ENCODE measurements around the gene KIDINS220.

Gene KIDINS220

GRCh38 chr2:8876628-8877027 lies 39.2 kb upstream of the KIDINS220 start:
- no peaks in the 10 kb centered on the region for H3K9me3 ChIP-seq (ENCODE audit: insufficient read depth, low read depth, low read length)
- no peak overlapping the region for H3K4me3 ChIP-seq (ENCODE audit: low read depth, low read length)
- no peak overlapping the region for H4K8ac ChIP-seq (ENCODE audit: low read depth, low read length)
- H3K4me1 ChIP-seq (ENCODE audit: control insufficient read depth in 1 of 2, insufficient read depth in 2 of 2, low read length in 2 of 2), result no peaks in the 10 kb centered on the region
- H3K79me1 ChIP-seq (ENCODE audit: low read length), result no peaks in the 10 kb centered on the region
- no peak overlapping the region for H2AK5ac ChIP-seq (ENCODE audit: low read length)
- no peak overlapping the region for H2AFZ ChIP-seq (ENCODE audit: insufficient read depth, low read length, poor library complexity)
- no peak overlapping the region for H3K18ac ChIP-seq (ENCODE audit: low read length)
- no peak overlapping the region for H2BK120ac ChIP-seq (ENCODE audit: insufficient read depth, low read length, poor library complexity)
- H2BK12ac ChIP-seq (ENCODE audit: low read length), result no peak overlapping the region
- H4K91ac ChIP-seq (ENCODE audit: low read depth, low read length), result no peak overlapping the region
- no peak overlapping the region for H3K4me2 ChIP-seq (ENCODE audit: low read length)
- no peaks in the 10 kb centered on the region for H3K79me2 ChIP-seq (ENCODE audit: control insufficient read depth, insufficient read depth, low read length, poor library complexity)
- H3K27ac ChIP-seq (ENCODE audit: low read depth, low read length), result no peak overlapping the region
- H4K12ac ChIP-seq (ENCODE audit: low read depth, low read length), result no peak overlapping the region
- H3K14ac ChIP-seq (ENCODE audit: low read length), result no peak overlapping the region
- no peak overlapping the region for H3K9ac ChIP-seq (ENCODE audit: low read length)
- DNase-seq, result no peak
- H3K23ac ChIP-seq (ENCODE audit: low read length), result no peak overlapping the region
- no peaks in the 10 kb centered on the region for H3K27me3 ChIP-seq (ENCODE audit: insufficient read depth, low read length)
- no peak overlapping the region for H3K4ac ChIP-seq (ENCODE audit: low read depth, low read length)
- peaks cover 2% of the 10 kb centered on the region in 2 experiments for H3K36me3 ChIP-seq (ENCODE audit: control insufficient read depth in 1 of 2, insufficient read depth in 2 of 2, low read length in 2 of 2)
- no peak overlapping the region for H2BK5ac ChIP-seq (ENCODE audit: low read depth, low read length, poor library complexity)

DNA sequence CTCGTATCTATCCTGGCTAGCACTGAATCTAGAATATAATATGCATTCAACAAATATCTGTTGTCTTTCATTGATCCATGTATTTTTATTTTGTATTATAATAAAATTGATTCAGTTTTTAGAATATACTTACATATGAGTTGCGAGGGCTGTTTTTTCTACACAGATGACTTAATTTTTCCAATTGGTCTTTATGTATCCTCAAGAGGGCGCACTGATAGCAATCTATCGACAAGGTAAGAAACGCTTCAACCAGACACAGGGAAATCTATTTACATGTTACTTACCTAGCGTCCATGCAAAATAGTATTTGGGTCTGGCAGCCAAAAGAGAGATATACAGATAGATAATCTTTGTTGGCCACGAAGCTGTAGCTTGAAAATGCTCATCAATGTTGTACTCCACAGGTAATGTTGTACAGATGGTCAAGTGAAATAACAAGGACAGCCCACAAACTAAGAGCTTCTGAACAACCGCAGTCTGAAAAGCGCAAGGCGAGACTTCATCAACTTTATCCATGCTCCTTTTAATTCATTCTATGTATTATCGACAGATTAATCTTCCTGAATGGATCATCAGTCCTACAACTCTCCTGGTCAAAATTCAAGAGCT lies 35.5 kb upstream of the KIDINS220 start:
- Histone ChIP-seq H2AFZ (ENCODE audit: insufficient read depth, low read length, poor library complexity) (no peak overlapping the region), H3K18ac (ENCODE audit: low read length) (no peak overlapping the region), H3K4me1 (ENCODE audit: control insufficient read depth in 1 of 2, insufficient read depth in 2 of 2, low read length in 2 of 2) (no peaks in the 10 kb centered on the region), H3K27ac (ENCODE audit: low read depth, low read length) (no peak overlapping the region), H2BK5ac (ENCODE audit: low read depth, low read length, poor library complexity) (no peak overlapping the region), H2BK12ac (ENCODE audit: low read length) (no peak overlapping the region), H2AK5ac (ENCODE audit: low read length) (no peak overlapping the region), H4K8ac (ENCODE audit: low read depth, low read length) (no peak overlapping the region), H3K9me3 (ENCODE audit: insufficient read depth, low read depth, low read length) (no peaks in the 10 kb centered on the region), H3K9ac (ENCODE audit: low read length) (no peak overlapping the region), H3K27me3 (ENCODE audit: insufficient read depth, low read length) (no peaks in the 10 kb centered on the region), H3K79me1 (ENCODE audit: low read length) (no peaks in the 10 kb centered on the region), H4K91ac (ENCODE audit: low read depth, low read length) (no peak overlapping the region), H3K36me3 (ENCODE audit: control insufficient read depth in 1 of 2, insufficient read depth in 2 of 2, low read length in 2 of 2) (peaks cover 1 to 2% of the 10 kb centered on the region in 2 experiments), H3K14ac (ENCODE audit: low read length) (no peak overlapping the region), H3K23ac (ENCODE audit: low read length) (no peak overlapping the region), H3K4me2 (ENCODE audit: low read length) (no peak overlapping the region), H3K4ac (ENCODE audit: low read depth, low read length) (no peak overlapping the region), H4K12ac (ENCODE audit: low read depth, low read length) (no peak overlapping the region), H3K79me2 (ENCODE audit: control insufficient read depth, insufficient read depth, low read length, poor library complexity) (no peaks in the 10 kb centered on the region), H3K4me3 (ENCODE audit: low read depth, low read length) (no peak overlapping the region), H2BK120ac (ENCODE audit: insufficient read depth, low read length, poor library complexity) (no peak overlapping the region)
- peak in 1 of 2 donors; percentile 67 for DNase-seq
- no CpG with 5 or more reads among the region's 11 CpGs for WGBS (ENCODE audit: extremely low coverage, insufficient coverage, insufficient read length)

DNA sequence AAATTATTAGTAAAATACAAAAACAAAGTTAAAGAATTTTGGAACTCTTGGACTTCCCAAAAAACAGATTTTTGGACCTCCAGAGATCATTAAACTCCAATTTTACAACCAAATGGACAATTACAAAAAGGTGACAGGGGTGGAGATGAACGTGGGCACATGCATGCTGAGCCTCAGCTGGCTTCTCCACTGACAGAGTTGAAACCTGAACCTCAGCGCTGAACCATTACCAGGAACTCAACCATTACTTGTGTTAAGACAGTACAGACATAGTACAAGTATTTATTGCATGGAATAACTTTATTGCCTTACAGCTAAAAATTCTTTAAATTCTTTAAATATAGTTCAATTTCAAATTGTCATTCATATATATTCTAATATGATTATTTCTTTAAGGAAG lies 33.0 kb upstream of the KIDINS220 start:
- no peak overlapping the region for H2BK12ac ChIP-seq (ENCODE audit: low read length)
- no peak overlapping the region for H2BK5ac ChIP-seq (ENCODE audit: low read depth, low read length, poor library complexity)
- no peak overlapping the region for H2AK5ac ChIP-seq (ENCODE audit: low read length)
- H4K12ac ChIP-seq (ENCODE audit: low read depth, low read length), result no peak overlapping the region
- no peaks in the 10 kb centered on the region for H3K36me3 ChIP-seq (ENCODE audit: control insufficient read depth in 1 of 2, insufficient read depth in 2 of 2, low read length in 2 of 2)
- H3K4me1 ChIP-seq (ENCODE audit: control insufficient read depth in 1 of 2, insufficient read depth in 2 of 2, low read length in 2 of 2), result no peaks in the 10 kb centered on the region
- WGBS (ENCODE audit: extremely low coverage, insufficient coverage, insufficient read length), result no CpG with 5 or more reads among the region's 2 CpGs
- H3K9me3 ChIP-seq (ENCODE audit: insufficient read depth, low read depth, low read length), result no peaks in the 10 kb centered on the region
- H2AFZ ChIP-seq (ENCODE audit: insufficient read depth, low read length, poor library complexity), result no peak overlapping the region
- no peak overlapping the region for H3K14ac ChIP-seq (ENCODE audit: low read length)
- H2BK120ac ChIP-seq (ENCODE audit: insufficient read depth, low read length, poor library complexity), result no peak overlapping the region
- H3K27me3 ChIP-seq (ENCODE audit: insufficient read depth, low read length), result no peaks in the 10 kb centered on the region
- no peak for DNase-seq
- H4K91ac ChIP-seq (ENCODE audit: low read depth, low read length), result no peak overlapping the region
- H3K18ac ChIP-seq (ENCODE audit: low read length), result no peak overlapping the region
- H3K79me1 ChIP-seq (ENCODE audit: low read length), result no peaks in the 10 kb centered on the region
- H3K4me2 ChIP-seq (ENCODE audit: low read length), result no peak overlapping the region
- H3K9ac ChIP-seq (ENCODE audit: low read length), result no peak overlapping the region
- no peak overlapping the region for H3K23ac ChIP-seq (ENCODE audit: low read length)
- no peaks in the 10 kb centered on the region for H3K79me2 ChIP-seq (ENCODE audit: control insufficient read depth, insufficient read depth, low read length, poor library complexity)
- no peak overlapping the region for H4K8ac ChIP-seq (ENCODE audit: low read depth, low read length)
- H3K27ac ChIP-seq (ENCODE audit: low read depth, low read length), result no peak overlapping the region
- H3K4ac ChIP-seq (ENCODE audit: low read depth, low read length), result no peak overlapping the region
- no peak overlapping the region for H3K4me3 ChIP-seq (ENCODE audit: low read depth, low read length)

DNA sequence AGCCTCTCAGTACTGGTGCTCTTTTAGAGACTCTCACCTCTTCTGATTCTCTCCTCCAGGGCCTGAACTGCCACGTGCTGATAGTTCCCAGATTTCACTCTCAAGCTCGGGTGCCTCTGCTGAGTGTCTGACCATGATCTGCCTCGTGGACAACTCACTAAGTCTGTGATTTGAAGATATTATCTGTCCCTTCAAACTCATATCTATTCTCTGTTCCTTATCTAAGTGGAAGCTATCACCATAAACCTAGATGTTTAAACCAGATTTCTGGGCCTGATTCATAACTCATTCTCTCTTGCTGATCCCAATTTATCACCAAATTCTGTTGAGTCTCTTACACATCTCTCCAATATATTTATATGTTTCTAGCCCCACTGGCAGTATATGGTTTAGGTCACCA lies 29.9 kb upstream of the KIDINS220 start:
- Histone ChIP-seq H3K14ac (ENCODE audit: low read length) (no peak overlapping the region), H3K9me3 (ENCODE audit: insufficient read depth, low read depth, low read length) (no peaks in the 10 kb centered on the region), H2BK5ac (ENCODE audit: low read depth, low read length, poor library complexity) (no peak overlapping the region), H3K79me1 (ENCODE audit: low read length) (no peaks in the 10 kb centered on the region), H2AFZ (ENCODE audit: insufficient read depth, low read length, poor library complexity) (no peak overlapping the region), H4K8ac (ENCODE audit: low read depth, low read length) (no peak overlapping the region), H3K23ac (ENCODE audit: low read length) (no peak overlapping the region), H3K18ac (ENCODE audit: low read length) (no peak overlapping the region), H4K91ac (ENCODE audit: low read depth, low read length) (no peak overlapping the region), H3K4me1 (ENCODE audit: control insufficient read depth in 1 of 2, insufficient read depth in 2 of 2, low read length in 2 of 2) (no peaks in the 10 kb centered on the region), H3K79me2 (ENCODE audit: control insufficient read depth, insufficient read depth, low read length, poor library complexity) (no peaks in the 10 kb centered on the region), H4K12ac (ENCODE audit: low read depth, low read length) (no peak overlapping the region), H3K9ac (ENCODE audit: low read length) (no peak overlapping the region), H3K4me3 (ENCODE audit: low read depth, low read length) (no peak overlapping the region), H2BK120ac (ENCODE audit: insufficient read depth, low read length, poor library complexity) (no peak overlapping the region), H2AK5ac (ENCODE audit: low read length) (no peak overlapping the region), H3K36me3 (ENCODE audit: control insufficient read depth in 1 of 2, insufficient read depth in 2 of 2, low read length in 2 of 2) (peaks cover 0 to 2% of the 10 kb centered on the region in 2 experiments), H2BK12ac (ENCODE audit: low read length) (no peak overlapping the region), H3K4me2 (ENCODE audit: low read length) (no peak overlapping the region), H3K27ac (ENCODE audit: low read depth, low read length) (no peak overlapping the region), H3K27me3 (ENCODE audit: insufficient read depth, low read length) (no peaks in the 10 kb centered on the region), H3K4ac (ENCODE audit: low read depth, low read length) (no peak overlapping the region)
- no CpG with 5 or more reads among the region's 3 CpGs for WGBS (ENCODE audit: extremely low coverage, insufficient coverage, insufficient read length)
- no peak for DNase-seq

Measured in trophoblast cell (in vitro differentiated cells and primary cell).